ENCODE results near the gene ABLIM2.

ABLIM2 gene

DNA sequence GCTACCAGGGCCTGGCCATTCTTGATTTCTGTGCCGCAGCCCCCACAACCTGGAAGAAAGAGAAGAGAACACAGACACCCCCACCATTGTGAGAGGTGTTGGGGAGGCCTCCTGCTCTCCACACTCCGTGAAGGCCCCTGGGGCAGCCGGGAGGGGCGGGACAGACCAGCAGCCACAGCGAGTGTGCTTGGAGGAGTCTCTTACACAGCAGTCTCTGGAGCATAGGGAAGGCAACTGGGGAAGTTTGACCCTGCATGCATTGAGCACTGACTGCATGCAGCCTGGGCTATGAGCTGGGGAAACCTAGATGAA lies 77.9 kb downstream of the ABLIM2 start:
- H3K27ac ChIP-seq, result no peak overlapping the region
- TF ChIP-seq, protein P1, sequence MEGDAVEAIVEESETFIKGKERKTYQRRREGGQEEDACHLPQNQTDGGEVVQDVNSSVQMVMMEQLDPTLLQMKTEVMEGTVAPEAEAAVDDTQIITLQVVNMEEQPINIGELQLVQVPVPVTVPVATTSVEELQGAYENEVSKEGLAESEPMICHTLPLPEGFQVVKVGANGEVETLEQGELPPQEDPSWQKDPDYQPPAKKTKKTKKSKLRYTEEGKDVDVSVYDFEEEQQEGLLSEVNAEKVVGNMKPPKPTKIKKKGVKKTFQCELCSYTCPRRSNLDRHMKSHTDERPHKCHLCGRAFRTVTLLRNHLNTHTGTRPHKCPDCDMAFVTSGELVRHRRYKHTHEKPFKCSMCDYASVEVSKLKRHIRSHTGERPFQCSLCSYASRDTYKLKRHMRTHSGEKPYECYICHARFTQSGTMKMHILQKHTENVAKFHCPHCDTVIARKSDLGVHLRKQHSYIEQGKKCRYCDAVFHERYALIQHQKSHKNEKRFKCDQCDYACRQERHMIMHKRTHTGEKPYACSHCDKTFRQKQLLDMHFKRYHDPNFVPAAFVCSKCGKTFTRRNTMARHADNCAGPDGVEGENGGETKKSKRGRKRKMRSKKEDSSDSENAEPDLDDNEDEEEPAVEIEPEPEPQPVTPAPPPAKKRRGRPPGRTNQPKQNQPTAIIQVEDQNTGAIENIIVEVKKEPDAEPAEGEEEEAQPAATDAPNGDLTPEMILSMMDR (conservative IDR thresholded peaks at IDR 0.05), result no peak
- TF ChIP-seq ZFX (IDR thresholded peaks at IDR 0.05), result no peak

- TF ChIP-seq ZFX (IDR thresholded peaks at IDR 0.05), result no peak
- TF ChIP-seq, protein P1 (conservative IDR thresholded peaks at IDR 0.05), result no peak
Observed at GRCh38 chr4:8079916-8080753, 78.5 kb downstream of the ABLIM2 start.

GRCh38 chr4:8079031-8079885 lies 79.4 kb downstream of the ABLIM2 start:
- no peak for TF ChIP-seq ZFX (IDR thresholded peaks at IDR 0.05)
- TF ChIP-seq, protein P1 (conservative IDR thresholded peaks at IDR 0.05), result no peak
- H3K27ac ChIP-seq, result no peak overlapping the region

More at GRCh38 chr4:8079916-8080753, 78.5 kb downstream of the ABLIM2 start:
- H3K27ac ChIP-seq, result no peak overlapping the region

GRCh38 chr4:8078610-8079015 lies 80.0 kb downstream of the ABLIM2 start:
- no peak overlapping the region for H3K27ac ChIP-seq
- TF ChIP-seq, protein P1 (conservative IDR thresholded peaks at IDR 0.05), result no peak
- no peak for TF ChIP-seq ZFX (IDR thresholded peaks at IDR 0.05)

DNA sequence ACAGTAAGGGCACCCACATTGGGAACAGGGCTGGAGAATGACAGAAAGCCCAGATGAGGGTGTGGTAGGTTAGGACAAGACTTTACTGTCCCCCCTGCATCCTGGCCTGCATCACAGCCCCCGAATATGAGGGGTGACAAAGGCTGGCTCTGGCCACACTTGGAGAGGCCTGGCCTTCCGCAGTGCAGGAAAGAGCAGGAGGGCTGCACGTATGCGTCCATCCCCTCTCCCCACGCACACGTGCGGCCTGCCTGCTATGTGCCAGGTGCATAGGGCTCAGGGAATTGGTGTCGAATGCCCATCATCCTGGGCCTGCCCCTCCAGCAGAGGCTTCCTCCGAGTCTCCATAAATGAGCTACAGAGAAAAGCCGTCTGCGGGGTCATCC lies 80.5 kb downstream of the ABLIM2 start:
- TF ChIP-seq, protein P1 (conservative IDR thresholded peaks at IDR 0.05), result no peak
- TF ChIP-seq ZFX (IDR thresholded peaks at IDR 0.05), result no peak
- no peak overlapping the region for H3K27ac ChIP-seq

DNA sequence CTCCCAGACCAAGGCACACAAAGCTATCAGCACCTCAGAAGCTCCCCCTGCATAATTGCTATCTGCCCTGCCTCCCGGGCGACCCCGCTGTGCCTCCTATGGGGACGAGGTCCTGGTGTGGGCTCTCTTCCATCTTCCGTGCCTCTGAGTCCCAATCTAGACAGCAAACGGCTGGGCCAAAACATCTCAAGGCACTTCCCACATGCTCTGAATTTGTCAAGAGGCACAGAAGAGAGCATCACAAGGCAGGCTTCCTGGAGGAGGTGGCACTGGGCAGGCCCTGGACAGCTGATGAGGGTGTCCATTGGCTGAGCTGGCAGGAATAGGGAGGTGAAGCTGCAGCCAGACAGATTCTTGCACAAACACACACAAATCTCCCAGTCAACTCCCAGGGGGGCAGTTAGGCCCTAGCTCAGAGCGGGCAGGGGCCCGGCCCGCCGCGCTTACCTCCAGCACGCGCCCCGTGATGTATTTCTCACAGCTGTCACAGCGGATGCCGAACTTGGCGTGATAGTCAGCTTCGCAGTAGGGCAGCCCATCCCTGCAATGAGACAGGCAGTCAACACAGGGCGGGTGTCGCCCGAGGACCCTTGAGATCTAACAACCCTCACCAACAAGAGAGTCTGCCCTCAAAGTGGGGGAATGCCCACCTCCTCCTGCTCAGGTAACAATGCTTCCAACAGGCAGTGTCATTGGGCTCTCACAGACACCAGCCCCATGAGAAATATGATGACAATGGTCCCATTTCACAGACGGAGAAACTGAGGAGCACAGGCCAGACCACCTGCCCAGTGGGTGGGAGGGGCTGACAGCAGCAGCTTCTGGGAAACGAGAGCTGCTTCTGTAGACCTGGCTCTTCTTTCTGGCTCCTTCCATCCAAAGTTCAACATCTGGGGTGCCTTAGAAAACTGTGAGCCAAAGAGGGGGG lies 81.2 kb downstream of the ABLIM2 start:
- TF ChIP-seq, protein P1 (conservative IDR thresholded peaks at IDR 0.05), result no peak
- no peak for TF ChIP-seq ZFX (IDR thresholded peaks at IDR 0.05)
- H3K27ac ChIP-seq, result no peak overlapping the region

All from C4-2B (cell line).